Stimulated activated CD8-positive, alpha-beta memory T cell treated with anti-CD3 and anti-CD28 coated beads, Interleukin-7, amount 100 ng/mL, for 1 hour (primary cell): ENCODE data around the gene FLOT1.
"Not testable (repeated sequence)": the region's sequence is repeated elsewhere in the genome, so short reads cannot be mapped to it uniquely, and the experiment has no call there.

Source experiments
- DNase-seq, 2 donors: peaks; one replicate each; pipeline ENCODE4 v3.0.0-alpha.2; 2020; ENCODE audit warnings: low read depth in 2 of 2

Gene FLOT1

DNA sequence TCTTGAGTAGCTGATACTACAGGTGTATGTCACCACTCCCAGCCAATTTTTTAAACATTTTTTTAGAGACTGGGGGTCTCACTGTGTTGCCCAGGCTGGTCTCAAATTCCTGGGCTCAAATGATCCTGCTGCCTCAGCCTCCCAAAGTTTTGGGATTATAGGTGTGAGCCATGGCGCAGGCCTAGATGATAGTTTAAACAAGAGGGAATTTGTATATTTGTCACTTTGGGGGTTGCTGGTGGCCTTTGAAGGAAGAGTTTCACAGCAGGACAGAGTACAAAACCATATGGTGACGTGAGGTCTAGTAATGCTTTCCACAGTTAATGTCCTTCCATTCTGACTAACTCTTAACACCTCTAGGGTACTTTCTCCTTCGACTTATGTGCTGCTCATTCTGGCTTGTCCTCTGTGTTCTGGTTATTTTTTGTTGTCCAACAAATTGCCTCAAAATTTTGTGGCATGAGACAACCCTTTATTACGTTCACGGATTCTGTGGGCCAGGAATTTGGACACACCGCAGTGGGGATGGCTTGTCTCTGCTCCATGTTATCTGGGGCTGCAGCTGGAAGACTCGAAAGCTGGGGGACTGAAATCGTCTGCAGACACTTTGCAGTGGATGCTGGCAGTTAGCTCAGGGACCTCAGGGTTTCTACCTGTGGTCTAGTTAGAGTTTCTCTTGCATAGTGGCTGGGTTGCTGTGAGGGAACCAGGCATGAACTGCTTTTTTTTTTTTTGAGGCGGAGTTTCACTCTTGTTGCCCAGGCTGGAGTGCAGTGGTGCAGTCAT lies 24.9 kb upstream of the FLOT1 start:
- no peak for DNase-seq

DNA sequence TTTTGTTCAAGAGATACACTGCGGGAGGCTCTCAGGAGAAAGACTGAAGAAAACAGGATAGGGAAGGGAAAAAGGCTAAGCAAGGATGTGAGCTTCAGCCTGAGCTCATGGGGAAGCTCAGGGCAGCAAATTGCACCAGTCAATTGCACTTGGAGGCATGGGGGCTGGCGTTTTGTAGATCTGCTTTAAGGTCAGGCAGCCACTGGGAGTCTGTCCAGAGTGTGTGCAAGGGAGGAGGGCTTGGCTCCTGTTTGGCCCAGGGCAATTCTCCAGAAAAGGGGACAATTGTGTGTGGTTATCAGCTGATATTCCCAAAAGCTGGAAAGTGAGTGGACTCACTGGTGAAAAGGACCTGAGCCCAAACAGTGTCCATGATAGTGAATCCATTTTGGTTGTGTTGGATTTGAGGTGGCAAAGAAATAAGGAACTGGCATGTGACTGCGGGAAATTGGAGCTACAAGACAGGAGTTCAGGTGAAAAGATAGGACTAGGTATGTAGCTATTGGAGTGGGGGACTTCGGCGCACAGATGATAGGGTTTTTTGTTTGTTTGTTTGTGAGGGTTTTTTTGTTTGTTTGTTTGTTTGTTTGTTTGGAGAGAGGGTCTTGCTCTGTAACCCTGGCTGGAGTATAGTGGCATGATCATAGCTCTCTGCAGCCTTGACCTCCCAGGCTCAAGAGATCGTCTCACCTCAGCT lies 24.1 kb upstream of the FLOT1 start:
- DNase-seq: no peak

DNA sequence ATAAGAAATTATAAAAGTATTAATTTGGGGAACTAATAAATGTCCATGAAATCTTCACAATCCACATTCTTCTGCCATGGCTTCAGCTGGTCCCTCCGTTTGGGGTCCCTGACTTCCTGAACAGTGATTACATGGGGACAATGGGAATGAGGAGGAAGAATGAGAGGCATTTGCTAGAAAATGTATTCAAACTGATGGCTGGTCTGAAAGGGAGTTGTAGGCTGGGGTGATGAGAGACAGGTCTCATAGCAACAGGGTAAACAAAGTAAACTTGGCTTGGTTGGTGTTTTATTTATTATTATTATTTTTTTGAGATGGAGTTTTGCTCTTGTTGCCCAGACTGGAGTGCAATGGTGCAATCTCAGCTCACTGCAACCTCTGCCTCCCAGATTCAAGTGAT lies 23.0 kb upstream of the FLOT1 start:
- not testable (repeated sequence) for DNase-seq

DNA sequence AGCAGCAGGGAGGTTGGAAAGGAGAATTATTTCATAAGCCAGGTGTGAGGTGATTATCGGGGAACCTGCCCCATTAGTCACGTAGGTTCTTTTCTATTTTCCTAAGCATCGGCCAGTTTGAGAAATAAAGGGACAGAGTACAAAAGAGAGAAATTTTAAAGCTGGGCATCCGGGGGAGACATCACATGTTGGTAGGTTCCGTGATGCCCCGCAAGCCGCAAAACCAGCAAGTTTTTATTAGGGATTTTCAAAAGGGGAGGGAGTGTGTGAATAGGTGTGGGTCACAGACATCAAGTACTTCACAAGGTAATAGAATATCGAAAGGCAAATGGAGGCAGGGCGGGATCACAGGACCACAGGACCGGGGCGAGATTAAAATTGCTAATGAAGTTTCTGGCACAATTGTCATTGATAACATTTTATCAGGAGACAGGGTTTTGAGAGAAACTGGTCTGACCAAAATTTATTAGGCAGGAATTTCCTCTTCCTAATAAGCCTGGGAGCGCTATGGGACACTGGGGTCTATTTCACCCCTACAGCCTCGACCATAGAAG lies 22.1 kb upstream of the FLOT1 start:
- not testable (repeated sequence) for DNase-seq

DNA sequence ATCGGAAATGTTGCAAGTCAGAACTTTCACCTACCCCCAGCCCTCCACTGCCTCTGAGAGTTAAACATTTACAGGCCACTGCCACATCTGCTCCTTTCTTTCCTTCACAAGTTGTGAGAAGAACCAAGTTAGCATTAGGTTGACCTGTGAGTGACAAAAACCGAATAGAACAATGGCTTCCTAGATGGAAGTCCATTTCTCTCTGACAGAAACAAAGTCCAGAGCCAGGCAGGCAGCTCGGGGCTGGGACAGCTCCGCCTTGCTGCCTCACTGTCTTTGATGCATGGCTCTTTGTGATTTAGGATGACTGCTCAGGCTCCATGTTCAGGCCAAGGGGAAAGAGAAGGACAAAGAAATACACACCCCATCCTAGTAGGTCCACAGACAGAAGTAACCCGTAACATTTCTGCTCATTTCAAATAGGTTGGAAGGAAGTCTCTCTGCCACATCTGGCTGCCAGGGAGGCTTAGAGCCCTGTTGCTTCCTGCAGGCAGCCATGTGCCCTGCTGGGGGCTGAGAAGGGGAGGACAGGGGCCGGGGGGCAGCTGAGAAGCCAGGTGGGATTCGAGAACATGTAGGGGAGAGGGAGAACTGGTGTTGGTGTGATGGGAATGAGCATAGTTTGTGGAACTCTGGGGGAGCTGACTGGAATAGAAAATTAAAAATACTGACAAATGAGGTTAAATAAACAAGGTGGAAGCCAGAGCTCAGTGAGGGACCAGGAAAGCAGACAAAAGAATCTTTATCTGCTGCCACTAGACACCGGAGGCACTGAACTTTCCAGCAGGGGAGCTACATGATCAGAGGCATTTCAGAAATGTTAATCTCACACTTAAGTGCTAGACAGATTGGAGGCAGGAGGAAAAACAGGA lies 21.4 kb upstream of the FLOT1 start:
- no peak for DNase-seq

DNA sequence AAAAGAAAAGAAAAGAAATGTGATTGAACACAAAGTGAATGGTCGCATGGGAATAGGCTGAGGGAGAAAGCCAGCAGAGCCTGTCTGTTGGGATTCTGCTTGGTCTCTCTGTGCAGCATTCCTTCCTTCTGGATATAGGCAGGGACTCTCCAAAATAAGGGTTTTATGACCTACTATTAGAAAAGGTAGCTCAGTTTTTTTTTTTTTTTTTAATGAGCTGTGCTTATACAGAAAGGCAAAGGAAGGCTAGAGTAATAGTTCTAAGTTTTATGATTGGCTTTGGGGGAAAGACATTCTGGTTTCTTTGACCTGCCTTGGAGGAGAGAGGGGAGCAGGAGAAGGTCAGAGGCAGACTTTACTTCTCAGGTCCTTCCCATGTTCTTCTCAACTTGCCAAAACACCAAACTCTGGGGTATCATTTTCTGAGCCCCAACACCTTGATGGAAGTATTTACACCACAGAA lies 20.7 kb upstream of the FLOT1 start:
- no peak for DNase-seq

DNA sequence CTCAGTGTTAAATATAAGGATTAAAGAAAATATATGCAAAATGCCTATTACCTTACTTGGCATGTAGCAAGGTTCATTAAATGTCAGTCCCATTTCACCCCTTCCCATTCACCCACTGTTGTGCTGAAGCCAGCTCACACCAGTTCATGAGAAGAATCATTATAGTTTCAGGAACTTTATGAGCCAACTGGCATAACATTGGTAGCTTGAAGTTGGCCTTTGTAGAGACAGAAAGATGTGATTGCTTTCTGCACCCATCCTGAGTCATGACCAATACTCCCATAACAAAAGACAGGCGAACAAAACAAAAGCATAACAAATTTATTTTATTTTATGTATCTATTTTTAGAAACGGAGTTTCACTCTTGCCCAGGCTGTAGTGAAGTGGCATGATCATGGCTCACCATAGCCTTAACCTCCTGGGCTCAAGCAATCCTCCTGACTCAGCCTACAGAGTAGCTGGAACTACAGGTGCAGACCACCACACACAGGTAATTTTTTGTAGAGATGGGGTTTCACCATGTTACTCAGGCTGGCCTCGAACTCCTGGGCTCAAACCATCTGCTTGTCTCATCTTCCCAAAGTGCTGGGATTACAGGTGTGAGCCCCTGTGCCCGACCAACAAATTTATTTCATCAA lies 19.4 kb upstream of the FLOT1 start:
- DNase-seq: no peak

DNA sequence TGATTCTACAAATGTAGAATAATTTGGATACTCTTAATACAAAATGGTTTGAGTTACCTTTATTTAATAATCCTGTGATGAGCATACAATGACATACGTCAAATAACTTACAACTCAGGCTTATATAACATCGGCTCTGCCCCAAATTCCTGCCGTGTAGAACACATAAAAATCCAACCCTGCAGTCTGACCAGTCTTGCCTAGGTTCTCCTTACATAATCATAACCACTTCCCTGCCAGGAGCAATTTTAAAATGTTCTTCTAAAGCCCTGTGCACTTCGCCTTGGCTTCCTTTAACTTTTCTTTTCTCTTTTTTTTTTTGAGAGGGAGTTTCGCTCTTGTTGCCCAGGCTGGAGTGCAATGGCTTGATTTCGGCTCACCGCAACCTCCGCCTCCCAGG lies 18.1 kb upstream of the FLOT1 start:
- no peak for DNase-seq

DNA sequence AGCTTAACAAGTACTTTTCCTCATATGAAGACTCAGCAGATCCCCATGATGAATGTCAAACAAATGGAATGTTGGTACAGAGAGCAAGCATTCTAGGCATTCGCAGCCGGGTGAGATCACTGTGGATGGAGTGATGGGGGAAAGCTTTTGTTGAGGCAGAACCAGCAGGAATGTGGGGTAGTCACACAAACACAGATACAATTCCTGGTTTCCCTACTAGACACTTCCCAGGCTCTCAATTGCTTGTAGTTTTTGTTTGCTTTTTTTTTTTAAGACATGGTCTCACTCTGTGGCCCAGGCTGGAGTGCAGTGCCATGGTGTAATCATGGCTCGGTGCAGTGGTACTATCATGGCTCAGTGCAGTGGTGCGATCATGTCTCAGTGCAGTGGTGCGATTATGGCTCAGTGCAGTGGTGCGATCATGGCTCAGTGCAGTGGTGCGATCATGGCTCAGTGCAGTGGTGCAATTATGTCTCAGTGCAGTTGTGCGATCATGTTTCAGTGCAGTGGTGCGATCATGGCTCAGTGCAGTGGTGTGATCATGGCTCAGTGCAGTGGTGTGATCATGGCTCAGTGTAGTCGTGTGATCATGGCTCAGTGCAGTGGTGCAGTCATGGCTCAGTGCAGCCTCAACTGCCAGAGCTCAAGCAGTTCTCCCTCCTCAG lies 17.2 kb upstream of the FLOT1 start:
- no peak for DNase-seq

DNA sequence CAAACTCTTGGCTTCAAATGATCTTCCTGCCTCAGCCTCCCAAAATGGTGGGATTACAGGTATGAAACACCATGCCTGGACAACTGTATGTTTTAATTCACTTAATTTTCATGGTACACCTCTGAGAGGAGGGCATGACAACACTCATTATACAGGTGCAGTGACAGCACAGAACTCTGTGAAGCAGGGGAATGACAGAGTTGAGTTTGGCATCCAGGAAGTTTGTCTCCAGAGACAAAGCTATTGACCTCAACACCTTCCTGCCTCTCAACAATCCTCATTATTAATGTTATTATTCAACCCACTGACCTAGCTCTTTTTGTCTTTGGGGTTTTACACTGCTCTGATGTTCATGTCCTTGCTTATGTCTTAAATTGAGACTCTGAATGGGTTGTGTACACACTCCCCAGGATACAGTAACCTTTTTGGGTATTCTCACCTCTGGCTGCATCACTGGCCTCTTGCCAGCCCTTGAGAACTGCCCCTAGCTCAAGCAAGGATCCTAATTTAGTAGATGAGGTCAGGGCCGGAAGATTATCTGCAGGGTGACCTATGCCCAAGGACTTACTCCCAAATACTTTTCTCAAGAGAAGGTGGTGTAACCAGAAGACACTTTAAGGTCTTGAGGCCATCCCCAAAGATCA lies 14.9 kb upstream of the FLOT1 start:
- no peak for DNase-seq

DNA sequence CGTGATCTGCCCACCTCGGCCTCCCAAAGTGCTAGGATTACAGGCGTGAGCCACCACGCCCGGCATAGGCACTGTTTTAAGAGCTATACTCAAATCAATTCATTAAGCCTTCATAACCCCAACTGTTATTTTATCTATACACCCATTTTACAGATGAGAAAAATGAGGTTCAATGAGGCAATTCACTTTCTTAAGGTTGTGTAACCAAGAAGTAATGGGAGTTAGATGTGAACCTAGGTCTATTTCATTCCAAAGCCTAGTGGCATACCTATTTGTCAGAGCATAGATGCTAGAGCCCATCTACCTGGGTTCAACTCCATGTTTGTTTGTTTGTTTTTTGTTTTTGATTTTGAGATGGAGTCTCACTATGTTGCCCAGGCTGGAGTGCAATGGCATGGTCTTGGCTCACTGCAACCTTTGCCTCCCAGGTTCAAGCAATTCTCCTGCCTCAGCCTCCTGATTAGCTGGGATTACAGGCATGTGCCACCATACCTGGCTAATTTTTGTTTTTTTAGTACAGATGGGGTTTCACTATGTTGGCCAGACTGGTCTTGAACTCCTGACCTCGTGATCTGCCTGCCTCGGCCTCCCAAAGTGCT lies 14.0 kb upstream of the FLOT1 start:
- DNase-seq: not testable (repeated sequence)

DNA sequence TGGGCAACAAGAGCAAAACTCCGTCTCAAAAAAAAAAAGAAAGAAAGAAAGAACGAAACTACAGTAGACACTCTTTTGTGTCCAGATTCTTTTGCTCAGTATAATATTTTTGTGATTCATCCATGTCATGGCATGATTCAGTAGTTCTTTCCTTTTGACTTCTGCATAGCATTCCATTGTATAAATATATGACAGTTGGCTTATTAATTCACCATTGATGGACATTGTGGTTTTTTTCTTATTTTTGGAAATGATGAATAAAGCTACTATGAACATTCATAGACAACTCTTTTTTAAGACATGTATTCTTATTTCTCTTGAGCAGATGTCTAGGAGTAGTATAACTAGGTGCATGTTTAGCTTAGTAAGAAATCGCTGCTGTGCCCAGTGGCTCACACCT lies 12.1 kb upstream of the FLOT1 start:
- DNase-seq: no peak

DNA sequence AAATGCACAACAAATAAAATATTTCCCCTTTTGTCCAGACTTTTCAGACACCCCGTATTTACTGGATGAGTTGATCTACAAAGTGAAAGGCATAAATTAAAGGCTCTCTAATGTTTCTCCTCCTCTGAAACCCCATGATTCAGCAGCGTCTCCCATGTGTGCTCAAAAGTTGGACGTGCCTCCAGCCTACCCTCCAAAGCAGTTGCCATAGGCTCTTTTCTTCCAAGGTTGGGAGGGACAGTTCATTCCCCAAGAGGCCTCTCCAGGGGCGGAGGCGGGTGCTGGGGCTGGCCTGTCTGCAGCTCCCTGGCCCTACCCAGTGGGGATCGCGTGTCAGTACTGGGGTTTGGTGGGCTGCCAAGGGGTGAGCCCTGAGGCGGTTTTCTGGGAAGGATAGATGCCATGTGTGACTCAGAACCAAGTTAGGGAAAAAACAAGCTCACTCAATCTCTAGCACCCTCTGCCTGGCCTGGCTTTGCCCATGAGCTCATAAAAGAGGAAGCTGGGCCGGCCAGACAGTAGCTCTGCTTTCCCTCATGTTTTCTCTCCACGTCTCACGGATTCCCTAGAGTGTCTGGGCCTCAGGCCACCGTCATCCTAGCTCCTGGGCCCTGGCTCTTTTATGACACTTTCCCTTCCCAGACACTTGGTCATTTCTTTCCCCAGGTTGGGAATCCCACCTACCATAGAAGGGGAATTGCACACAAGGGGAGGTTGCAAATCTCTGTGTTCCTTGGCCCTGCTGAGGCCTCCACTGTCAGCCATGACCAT lies 9.9 kb upstream of the FLOT1 start:
- no peak for DNase-seq

DNA sequence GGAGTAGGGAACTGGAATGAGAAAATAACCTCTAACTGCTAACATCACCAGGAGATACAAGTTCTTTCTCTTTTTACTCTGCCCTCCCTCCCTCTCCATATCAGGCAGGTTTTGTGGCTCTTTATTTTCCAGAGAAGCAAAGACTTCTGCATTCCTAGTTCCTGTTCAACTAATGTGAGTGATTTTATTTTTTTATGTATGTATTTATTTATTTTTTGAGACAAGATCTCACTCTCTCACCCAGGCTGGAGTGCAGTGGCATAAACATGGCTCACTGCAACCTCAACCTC lies 7.8 kb upstream of the FLOT1 start:
- DNase-seq: no peak

DNA sequence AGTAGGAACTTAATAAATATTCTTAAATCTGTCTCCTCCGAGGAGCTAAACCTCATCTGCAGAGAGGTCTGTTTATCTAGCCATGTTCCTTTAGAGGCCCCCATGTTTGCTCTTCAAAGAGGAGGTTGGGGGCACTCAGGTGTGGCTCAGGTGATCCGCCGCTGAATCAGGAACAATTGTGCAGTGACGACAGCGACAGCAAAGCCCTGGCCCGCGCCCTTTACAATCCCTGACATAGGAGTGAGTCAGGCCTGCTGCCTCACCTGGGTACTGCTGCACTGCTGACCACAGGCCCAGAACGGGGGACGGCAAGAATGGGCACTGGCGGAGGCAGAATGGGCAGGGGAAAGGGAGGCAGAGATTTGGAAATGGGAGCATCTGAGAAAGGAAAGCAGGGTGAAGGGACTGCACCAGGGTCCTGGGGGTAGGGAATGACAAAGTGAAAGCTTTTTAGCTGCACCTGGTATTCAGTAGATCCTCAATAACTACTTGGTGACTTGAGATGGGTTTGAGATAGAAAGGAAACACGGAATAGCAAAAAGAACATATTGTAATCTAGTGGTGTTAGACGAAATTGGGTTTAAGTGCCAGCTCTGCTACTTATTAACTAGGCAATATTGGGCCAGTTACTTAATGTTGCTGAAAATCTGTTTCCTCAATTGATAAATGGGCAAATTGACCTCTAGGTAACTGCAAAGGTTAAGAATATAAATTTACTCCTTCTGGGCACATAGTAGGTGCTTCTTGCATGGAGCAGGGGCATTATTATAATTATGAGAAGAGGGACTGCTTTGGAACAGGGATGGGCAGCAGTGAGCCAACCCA lies 7.3 kb upstream of the FLOT1 start:
- no peak for DNase-seq

DNA sequence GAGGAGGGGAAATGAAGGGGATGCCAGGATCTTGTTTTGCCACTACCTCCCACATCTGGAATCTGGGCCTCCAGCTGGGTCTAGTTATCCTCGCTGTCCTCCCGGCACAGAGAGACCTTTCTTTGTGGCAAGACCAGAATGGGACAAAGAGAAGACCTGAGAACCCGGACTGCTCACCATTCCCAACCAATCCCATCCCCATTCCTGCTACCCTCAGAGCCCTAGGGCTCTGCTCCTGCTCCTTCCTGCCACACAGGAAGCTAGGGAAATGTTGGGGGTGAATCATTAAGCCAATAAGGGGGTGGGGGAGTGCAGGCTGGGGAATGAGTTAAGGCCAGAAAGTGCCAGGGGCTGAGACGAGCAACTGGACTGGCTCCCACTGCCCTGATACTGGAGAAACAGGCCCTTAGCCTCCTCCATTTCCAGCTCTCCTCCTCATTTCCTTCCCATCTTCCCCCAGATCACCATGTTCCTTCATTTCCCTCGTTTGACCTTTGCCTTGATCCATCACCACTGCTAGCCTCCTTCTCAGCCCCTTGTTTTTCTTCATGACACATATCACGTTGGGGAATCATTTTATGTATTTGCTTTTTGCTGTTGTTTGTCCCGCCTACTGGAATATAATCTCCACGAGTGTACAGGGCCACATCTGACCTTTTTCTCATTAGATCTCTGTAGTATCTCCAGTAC lies 6.5 kb upstream of the FLOT1 start:
- DNase-seq: no peak

DNA sequence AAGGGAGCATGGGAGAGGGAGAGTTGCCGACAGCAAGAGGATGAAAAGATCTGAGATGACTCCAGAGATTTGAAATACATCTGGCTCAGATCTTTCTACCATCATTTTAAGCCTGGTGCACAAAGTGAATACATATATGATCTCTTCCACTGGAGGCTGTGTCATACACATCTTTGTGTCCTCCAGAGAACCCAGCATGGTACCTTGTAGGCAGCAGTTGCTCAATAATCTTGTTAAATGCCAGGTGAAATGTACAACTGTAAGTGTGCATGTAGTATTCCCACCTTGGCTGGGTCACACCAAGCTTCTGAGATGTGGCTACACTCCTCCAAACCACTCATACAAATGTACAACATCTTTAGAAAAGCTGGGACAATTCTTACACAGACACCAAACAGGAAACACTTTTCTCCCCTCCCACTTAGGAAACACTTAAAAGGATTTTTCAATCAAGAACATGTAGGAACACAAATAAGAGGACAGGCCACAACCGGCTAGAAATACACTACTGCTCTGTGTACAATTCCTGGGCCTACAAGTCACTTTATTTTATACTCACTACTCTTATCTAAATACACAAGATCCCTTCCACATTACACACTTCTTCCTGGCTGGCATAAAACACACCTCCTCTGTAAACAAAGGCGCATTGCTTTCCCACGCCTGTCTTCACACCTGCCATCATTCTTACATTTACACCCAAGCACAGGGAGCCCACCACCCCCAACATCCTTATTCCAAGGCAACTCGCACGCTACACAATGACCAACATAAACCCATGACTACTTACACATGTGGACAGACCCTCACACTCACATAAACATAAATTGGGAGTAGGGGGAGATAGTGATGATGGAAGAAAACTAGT lies 5.6 kb upstream of the FLOT1 start:
- DNase-seq: no peak
